GM10248 (cell line): ENCODE measurements around the gene PDE4D.

Source experiments
- CTCF ChIA-PET: fragments of 300-600 bp; sonication (Branson Sonifier 250); formaldehyde crosslinking; extraction: SDS; loops from one replicate; lab custom pipeline; 2021; ENCODE audit warnings: antibody characterized with exemption; lab: Yijun Ruan, JAX
- POLR2A ChIA-PET: fragments of 350-650 bp; sonication (Branson Sonifier 250); formaldehyde crosslinking; extraction: SDS; loops from one replicate; lab custom pipeline; 2020; ENCODE audit warnings: antibody characterized with exemption; lab: Yijun Ruan, JAX
- DNase-seq: peaks from one replicate; pipeline ENCODE4 v3.0.0; 2012; ENCODE audit errors: extremely low spot score
- CTCF ChIP-seq: IDR thresholded peaks from 2 replicates; pipeline ENCODE4 v1.5.1; 2012; ENCODE audit warnings: mild to moderate bottlenecking, low read depth; ENCODE audit errors: extremely low read depth, missing control alignments, control extremely low read depth

The PDE4D gene

GRCh38 chr5:58970766-58971165 lies 922.8 kb downstream of the PDE4D start:
- CTCF ChIA-PET = interaction anchor here (1.1 kb wide), 1 partner anchor 79 kb away, joined by 4 read pairs; no protein-coding TSS in a partner anchor
- POLR2A ChIA-PET = no interaction called here
- no peak for TF ChIP-seq CTCF
- DNase-seq = no peak

- ChIA-PET CTCF (interaction anchor here (1.0 to 1.3 kb wide), 2 partner anchors 10 to 19 kb away, joined by 3 read pairs; no protein-coding TSS in a partner anchor), POLR2A (no interaction called here)
- DNase-seq = no peak
- TF ChIP-seq CTCF = no peak
These were observed 923.7 kb downstream of the PDE4D start for GRCh38 chr5:58969795-58970194.

GRCh38 chr5:58969253-58969652 lies 924.3 kb downstream of the PDE4D start:
- no peak for TF ChIP-seq CTCF
- POLR2A ChIA-PET = no interaction called here
- DNase-seq = no peak
- CTCF ChIA-PET = interaction anchor here (1.0 to 1.3 kb wide), 3 partner anchors 9 to 23 kb away, joined by 3 read pairs; no protein-coding TSS in a partner anchor

- no peak for DNase-seq
- TF ChIP-seq CTCF = no peak
- ChIA-PET CTCF (interaction anchor here (1.0 to 1.3 kb wide), 4 partner anchors 8 to 22 kb away, joined by 3 to 4 read pairs (median 3); no protein-coding TSS in a partner anchor), POLR2A (no interaction called here)
These were observed 925.2 kb downstream of the PDE4D start for GRCh38 chr5:58968350-58968749.

GRCh38 chr5:58967597-58968281 lies 925.8 kb downstream of the PDE4D start:
- POLR2A ChIA-PET = no interaction called here
- CTCF ChIA-PET = interaction anchor here (1.0 to 1.1 kb wide), 2 partner anchors 9 to 11 kb away, joined by 3 to 4 read pairs; no protein-coding TSS in a partner anchor

More at GRCh38 chr5:58967597-58968281, 925.8 kb downstream of the PDE4D start:
- TF ChIP-seq CTCF = no peak
- DNase-seq = no peak
